NCI-H748 treated with DMSO at 0.1 percent for 48 hours (cell line): Measurements from ENCODE around the gene SLC4A1.
A peak's percentile ranks its signal among the peaks of the same experiment; 100 is the strongest.

ENCODE experiments used
- DNase-seq: peaks from one replicate; lab custom pipeline; 2025; lab: John Stamatoyannopoulos, UW

The SLC4A1 gene

DNA sequence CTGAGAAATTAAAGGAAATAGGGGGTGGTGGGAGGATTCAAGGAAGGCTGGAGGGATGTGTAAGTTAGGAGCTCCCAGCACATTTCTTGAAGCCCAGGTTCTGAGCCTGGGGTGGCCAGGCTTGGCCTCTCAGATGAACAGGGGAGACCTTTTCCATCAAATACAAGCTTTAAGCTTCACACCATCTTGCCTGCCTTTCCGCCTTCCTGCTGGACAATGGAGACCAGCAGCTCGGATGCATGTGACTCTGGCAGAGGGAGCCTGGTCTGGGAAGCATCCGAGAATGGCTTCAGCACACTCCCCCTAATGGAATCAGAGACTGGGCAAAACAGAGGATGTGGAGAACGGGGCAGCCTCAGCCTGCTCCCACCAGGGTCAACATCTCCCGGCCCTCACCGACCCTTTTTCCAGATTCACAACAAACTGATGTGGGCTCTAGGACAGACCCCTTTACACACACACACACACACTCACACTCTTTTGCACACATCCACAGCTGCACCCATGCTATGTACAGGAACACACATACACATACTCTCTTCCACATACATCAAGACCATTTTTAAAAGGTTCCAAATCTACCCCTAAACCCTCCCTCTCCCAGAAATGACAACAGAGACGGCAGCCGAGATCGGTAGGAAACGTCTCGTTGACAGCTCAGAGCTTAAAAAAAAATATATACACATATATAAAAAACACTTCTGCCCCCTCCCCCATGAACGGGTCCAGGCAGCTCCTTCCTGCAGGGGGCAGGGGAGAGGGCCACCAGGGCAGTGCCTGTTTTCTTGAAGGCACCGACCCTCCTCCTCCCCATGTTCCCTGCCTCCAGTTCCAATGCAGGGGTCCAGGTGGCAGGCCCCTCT lies 61.7 kb downstream of the SLC4A1 start:
- DNase-seq, result no peak

- no peak for DNase-seq
Observed at GRCh38 chr17:44204441-44204882, 63.5 kb downstream of the SLC4A1 start.

DNA sequence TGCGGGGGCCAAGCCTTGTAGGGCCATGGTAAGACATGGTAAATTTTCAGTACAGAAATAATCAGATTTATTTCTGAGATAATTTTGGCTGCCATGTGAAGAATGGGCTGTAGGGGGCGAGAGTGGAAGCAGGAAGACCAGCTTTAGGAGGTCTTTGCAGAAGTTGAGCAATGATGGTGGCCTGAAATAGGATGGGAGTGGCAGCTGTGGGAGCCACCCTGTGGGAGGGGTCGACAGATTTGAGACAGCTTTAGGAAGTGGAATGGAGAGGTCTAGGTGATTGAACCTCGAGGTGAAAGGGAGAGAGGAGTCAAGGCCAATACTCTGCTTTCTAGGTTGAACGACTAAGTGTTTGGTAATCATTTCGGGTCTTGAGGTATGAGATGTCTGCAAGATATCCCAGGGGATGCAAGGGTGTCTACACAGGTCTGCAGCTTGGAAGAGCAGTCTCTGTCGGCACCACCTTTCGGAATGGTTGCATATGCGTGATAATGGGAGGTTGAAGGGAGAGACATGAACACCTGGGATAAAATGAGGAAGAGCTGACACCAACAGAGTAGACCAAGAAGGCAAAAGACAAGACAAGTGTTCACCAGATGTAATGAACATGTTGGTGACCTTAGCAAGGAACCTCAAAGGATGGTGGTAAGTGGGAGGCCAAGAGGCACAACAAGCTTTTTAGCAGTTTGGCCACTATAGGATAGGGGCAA lies 64.0 kb downstream of the SLC4A1 start:
- peak; percentile 61 for DNase-seq

GRCh38 chr17:44202756-44203155 lies 65.2 kb downstream of the SLC4A1 start:
- no peak for DNase-seq

- DNase-seq, result no peak
Observed at GRCh38 chr17:44200478-44201155, 67.3 kb downstream of the SLC4A1 start.

DNA sequence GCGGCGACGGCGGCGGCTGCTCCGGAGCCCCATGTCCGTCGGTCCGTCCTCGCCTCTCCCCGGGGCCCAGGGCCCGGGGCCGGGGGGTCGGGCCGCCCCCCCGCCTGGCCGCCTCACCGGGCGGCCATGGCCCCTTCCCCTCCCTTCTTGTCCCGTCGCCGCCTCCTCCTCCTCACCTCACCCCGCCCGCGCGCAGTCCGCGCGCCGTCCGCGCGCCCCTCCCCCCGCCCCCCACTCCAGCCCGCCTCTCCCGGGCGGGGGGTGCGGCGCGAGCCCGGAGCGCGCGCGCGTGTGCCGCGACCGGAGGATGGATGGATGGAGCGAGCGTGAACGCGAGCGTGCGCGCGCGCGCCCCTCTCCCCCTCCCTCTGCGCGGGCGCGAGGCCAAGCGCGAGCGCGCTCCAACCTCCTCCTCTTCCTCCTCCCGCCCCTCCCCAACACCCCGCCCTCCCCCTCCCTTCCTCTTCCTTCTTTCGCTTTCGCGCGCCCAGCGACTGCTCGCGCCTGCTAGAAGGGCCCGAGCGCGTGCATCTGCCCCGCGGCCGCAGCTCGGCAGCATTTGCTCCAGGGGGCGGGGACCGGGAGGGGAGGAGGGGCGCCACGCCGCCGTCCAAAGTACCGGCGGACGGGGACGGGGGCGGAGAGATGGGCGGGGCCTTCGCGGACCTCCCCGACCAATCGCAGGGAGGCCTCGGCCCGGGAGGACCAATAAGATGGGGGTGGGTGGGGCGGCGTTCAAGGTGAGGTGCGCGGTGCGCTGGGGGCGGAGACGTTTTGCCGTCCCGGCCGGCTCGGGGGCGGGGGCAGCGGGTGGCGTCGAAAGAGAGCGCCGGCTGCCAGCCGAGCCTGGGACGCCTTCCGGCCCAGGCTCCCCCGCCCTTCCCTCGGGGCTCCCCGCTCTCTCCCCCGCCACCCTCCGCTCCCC lies 68.1 kb downstream of the SLC4A1 start, which contains the start of gene ATXN7L3:
Gene ATXN7L3, minus strand, starts transcription at position 332 of the 925 bp plus-strand sequence. CDS start 1,814 bp downstream, outside the sequence.
- DNase-seq, result peak; percentile 91

DNA sequence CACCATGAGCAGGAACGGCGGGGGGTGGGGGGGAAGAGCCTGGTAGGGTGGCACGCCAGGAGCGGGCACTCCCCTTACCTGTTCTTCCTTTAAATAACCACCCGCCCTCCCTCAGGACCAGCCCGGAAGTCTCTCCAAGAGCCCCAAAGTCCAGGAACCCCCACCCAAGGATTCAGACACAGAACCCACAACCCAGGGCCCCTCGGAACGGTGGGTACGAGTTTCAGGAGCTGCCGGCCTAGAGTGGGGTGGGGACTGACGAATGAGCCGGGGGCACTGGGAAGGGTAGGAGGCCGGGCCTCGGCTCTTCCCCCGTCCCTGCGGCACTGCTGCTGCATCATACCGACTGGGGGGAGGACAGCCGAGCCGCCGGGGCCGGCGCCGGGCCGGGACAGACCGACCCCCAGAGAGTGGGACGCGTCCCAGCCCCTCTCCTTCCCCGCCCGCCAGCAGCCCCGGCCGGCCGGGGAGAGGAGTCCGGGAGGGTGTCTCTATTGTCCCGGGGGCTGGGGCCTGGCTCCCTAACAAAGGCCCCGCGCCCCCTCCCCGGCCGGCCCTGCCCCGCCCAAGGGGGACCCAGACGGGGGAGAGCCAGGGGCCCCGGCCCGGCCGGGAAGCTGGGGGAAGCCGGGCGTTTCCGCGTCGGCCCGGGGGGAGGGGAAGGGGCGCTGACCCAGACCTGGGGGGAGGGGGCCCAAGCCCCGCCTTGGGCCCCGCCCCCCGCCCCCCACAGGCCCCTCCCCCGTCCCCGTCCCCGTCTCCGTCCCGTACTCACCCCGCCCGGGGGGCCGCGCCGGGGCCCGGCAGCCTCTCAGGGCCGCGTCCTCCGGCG lies 69.0 kb downstream of the SLC4A1 start:
- no peak for DNase-seq
